ENCODE measurements around the gene PRUNE2.

DNA sequence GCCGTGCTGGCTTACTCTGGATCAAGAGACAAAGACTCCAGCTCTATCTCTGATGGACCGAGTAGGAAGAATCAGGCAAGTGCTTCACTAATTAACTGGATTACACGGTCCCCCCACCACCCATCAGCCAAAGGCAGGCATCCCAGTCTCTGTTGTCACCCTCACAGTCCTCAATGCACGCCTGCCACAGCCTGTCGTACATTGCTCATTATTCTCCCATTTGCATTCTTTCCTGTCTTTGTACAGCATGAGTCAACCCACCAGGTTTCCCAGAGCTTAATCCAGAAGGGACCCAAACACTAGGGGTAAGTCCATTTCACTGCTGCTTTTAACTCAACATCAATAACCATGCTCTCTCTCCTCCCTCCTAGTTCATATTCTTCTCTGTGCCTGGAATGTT, 97.3 kb downstream of the PRUNE2 start:
- no peak for TF ChIP-seq POLR2AphosphoS5 (IDR thresholded peaks at IDR 0.05)
- TF ChIP-seq POLR2A (IDR thresholded peaks at IDR 0.05) = no peak
- TF ChIP-seq, protein P1, sequence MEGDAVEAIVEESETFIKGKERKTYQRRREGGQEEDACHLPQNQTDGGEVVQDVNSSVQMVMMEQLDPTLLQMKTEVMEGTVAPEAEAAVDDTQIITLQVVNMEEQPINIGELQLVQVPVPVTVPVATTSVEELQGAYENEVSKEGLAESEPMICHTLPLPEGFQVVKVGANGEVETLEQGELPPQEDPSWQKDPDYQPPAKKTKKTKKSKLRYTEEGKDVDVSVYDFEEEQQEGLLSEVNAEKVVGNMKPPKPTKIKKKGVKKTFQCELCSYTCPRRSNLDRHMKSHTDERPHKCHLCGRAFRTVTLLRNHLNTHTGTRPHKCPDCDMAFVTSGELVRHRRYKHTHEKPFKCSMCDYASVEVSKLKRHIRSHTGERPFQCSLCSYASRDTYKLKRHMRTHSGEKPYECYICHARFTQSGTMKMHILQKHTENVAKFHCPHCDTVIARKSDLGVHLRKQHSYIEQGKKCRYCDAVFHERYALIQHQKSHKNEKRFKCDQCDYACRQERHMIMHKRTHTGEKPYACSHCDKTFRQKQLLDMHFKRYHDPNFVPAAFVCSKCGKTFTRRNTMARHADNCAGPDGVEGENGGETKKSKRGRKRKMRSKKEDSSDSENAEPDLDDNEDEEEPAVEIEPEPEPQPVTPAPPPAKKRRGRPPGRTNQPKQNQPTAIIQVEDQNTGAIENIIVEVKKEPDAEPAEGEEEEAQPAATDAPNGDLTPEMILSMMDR (IDR thresholded peaks at IDR 0.05) = no peak
